ES-I3 (cell line): ENCODE measurements around the gene IFI27.

ENCODE experiments used
- H3K36me3 ChIP-seq: 2 replicates; pipeline ENCODE4 v1.6.1; 2013; ENCODE audit warnings: mild to moderate bottlenecking, low read length, control low read depth, moderate library complexity; ENCODE audit not compliant: insufficient read depth
- H3K4me1 ChIP-seq: 2 replicates; pipeline ENCODE4 v1.6.1; 2013; ENCODE audit warnings: mild to moderate bottlenecking, control low read depth, low read length; ENCODE audit not compliant: insufficient read depth
- H3K9ac ChIP-seq: 2 replicates; pipeline ENCODE4 v1.6.1; 2013; ENCODE audit warnings: low read depth, mild to moderate bottlenecking, low read length, moderate library complexity
- H3K9me3 ChIP-seq: 2 replicates; pipeline ENCODE4 v1.6.1; 2013; ENCODE audit warnings: mild to moderate bottlenecking, low read length, moderate library complexity; ENCODE audit not compliant: control insufficient read depth, insufficient read depth

Gene IFI27

DNA sequence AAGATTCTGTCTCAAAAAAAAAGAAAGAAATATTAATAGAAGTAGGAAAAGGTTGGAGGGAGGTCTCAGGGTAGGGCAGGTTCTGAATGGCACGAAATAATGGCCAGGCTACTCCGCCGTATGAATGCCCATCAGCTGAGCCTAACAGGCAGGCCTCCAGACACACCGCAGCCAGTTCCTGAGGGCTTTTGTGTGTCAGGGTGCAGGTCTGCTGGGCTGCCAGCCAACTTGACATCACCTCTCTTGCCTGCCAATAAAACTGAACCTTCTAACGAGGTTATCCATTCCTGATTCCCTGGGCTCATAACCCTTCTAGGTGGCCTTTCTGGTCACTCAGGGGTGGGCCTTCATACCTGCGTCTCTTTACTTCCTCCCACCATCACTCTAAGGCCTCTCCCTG is 3.0 kb downstream of the IFI27 start:
- Histone ChIP-seq H3K9me3 (no peaks in the 10 kb centered on the region), H3K36me3 (no peaks in the 10 kb centered on the region), H3K9ac (no peak overlapping the region), H3K4me1 (peaks cover 13% of the 10 kb centered on the region; the same call in 1 of the 2 replicates)

DNA sequence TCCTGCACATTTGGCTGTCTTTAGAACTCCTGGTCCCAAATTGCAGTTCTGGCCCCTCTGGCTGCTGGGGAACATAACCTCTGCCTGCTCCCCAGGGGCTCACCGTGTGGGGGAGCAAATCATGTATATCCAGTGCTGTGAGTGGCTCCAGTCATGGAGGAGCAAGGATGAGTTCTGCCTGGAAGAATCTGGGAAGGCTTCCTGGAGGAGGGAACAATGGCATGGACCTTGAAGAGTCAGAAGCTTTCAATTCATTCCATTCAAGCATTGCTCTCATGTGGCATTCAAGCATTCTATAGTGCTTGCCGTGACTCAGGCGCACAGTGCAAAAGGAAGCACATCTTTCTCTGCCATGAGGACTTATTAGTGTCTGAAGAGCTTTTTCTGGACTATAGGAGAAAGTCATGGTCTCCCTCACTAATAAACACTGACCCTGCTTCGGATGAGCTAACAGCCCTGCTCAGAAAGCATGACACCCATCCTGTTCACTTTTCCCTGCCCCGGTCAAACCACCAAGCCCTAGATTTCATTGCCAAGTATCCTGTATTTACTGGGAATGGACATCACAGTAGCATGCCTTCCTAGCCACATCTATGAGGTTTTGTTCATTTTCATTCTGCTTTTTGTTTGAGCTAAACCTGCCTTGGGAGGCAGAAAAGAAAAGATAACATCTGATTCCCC is 3.5 kb downstream of the IFI27 start:
- no peaks in the 10 kb centered on the region for H3K36me3 ChIP-seq
- H3K4me1 ChIP-seq: peaks cover 13% of the 10 kb centered on the region; the same call in 1 of the 2 replicates
- H3K9me3 ChIP-seq: no peaks in the 10 kb centered on the region
- no peak overlapping the region for H3K9ac ChIP-seq

DNA sequence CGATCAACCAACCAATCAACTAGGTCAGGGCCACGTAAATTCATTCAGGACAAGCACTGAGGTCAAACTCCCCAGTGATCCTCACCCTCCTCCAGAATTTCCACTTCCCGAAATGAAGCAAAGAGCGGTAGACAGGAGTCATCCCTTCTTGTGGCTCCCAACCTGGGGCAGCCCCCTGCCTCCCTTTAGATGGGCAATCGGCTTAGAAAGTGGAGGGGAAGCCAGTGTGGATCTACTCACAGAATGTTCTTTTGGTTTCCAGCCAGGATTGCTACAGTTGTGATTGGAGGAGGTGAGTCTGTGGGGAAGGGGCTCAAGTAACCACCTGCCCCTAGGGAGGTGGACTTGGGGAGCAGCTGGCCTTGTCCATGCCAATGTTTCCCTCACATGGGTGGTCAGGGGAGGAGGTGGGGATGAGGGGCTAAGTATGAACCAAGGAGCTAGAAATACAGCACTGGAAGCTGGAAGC is 4.1 kb downstream of the IFI27 start:
- H3K9me3 ChIP-seq: no peaks in the 10 kb centered on the region
- no peaks in the 10 kb centered on the region for H3K36me3 ChIP-seq
- H3K4me1 ChIP-seq: peaks cover 9% of the 10 kb centered on the region; the same call in 1 of the 2 replicates

DNA sequence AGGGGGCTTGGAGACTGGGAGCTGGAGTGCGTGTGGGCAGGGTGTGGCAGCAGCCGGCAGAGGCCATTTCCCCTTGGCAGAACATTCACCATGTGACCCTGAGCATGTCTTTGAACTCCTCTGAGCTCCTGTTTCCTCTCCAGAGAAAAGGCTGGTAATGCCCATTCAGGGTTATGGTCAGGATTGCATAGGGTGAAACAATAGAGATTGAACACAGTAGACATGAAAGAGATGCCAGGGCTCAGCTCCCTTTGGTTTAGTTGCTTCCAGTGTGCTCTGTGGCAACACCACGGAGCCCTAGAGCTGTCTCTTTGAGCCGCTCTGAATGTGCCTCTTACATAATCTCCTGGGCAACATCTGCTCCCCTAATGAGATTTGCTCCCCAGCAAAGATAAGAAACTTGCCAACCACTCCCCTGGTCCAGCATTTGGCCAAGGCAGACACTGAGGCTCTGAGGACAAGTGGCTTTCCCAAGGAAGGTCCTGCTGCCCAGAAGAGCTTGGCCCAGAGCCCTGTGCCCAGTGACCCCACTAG is 4.6 kb downstream of the IFI27 start:
- Histone ChIP-seq H3K4me1 (peaks cover 8% of the 10 kb centered on the region; the same call in 1 of the 2 replicates), H3K36me3 (no peaks in the 10 kb centered on the region), H3K9me3 (no peaks in the 10 kb centered on the region), H3K9ac (no peak overlapping the region)

More for the DNA sequence above, 4.1 kb downstream of the IFI27 start:
- H3K9ac ChIP-seq: no peak overlapping the region

DNA sequence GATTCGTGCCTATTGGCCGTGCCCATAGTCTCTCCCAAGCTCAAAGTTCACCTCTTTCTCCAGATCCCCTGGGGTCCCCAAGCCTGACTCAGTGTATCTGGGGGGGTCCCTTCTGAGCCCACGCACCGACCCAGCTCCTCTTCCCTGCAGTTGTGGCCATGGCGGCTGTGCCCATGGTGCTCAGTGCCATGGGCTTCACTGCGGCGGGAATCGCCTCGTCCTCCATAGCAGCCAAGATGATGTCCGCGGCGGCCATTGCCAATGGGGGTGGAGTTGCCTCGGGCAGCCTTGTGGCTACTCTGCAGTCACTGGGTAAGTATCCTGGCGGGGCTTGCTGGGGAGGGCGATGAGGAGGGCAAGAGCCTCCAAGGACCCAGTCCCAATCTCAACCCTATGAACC is 5.1 kb downstream of the IFI27 start:
- Histone ChIP-seq H3K9me3 (no peaks in the 10 kb centered on the region), H3K36me3 (no peaks in the 10 kb centered on the region), H3K4me1 (peaks cover 3% of the 10 kb centered on the region; the same call in 1 of the 2 replicates), H3K9ac (no peak overlapping the region)

DNA sequence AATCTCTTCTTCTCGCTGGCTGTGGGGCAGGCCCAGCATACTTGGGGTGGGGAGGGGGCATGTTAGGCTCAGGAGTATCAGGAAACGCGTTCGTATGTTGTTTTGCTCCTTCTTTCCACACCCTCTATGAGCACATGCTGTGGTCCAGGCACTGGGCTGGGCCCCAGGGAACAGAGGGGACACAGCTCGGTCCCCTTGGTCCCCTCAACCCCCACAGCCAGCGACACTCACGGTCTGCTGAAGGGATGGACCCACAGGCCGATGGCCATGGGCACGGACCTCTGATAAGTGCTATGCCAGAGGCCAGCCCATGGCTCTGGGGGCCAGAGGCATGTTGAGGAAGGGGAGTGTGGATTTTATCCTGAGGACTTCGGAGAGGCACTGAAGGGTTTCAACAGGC is 6.2 kb downstream of the IFI27 start:
- Histone ChIP-seq H3K9me3 (no peaks in the 10 kb centered on the region), H3K9ac (no peak overlapping the region), H3K36me3 (no peaks in the 10 kb centered on the region), H3K4me1 (no peaks in the 10 kb centered on the region)

DNA sequence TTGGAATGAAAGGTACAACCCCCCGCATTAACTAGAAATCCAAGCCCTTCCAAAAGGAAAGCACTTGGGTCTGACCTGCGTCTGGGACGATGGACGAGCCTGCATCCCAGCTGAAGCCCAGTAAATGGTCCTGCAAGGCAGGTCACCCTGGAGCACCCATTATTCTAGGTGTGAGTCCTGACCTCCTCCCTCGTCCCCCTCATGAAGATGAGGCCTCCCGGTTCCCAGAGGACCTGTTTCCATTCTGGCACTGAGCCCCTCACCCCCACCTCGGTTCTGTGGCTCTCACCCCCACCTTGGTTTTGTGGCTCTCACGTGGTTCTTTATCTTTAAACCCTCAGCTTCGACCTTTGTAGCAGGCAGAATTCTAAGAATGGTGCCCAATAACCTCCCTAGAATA is 7.3 kb downstream of the IFI27 start:
- H3K4me1 ChIP-seq: no peaks in the 10 kb centered on the region
- no peak overlapping the region for H3K9ac ChIP-seq
- no peaks in the 10 kb centered on the region for H3K9me3 ChIP-seq
- H3K36me3 ChIP-seq: no peaks in the 10 kb centered on the region

DNA sequence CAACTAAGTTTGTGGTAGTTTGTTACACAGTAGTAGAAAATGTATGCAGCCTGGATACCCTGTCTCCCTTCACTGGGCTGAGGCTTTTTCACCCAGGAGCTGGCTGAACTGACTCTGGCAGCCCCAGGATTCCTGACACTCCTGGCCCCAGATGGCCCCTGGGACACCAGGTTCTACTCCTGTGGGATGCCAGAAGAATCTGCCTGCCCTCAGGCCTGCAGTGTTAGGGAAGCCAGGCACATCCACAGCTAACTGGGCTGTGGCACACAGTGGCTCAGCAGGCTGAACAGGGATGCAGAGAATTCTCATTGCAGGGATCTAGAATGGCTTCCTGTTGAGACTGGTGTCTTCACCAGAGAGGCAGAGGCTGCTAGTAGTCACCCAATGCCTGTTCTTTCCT is 8.5 kb downstream of the IFI27 start:
- no peak overlapping the region for H3K9ac ChIP-seq
- H3K4me1 ChIP-seq: no peaks in the 10 kb centered on the region
- no peaks in the 10 kb centered on the region for H3K36me3 ChIP-seq
- H3K9me3 ChIP-seq: no peaks in the 10 kb centered on the region

DNA sequence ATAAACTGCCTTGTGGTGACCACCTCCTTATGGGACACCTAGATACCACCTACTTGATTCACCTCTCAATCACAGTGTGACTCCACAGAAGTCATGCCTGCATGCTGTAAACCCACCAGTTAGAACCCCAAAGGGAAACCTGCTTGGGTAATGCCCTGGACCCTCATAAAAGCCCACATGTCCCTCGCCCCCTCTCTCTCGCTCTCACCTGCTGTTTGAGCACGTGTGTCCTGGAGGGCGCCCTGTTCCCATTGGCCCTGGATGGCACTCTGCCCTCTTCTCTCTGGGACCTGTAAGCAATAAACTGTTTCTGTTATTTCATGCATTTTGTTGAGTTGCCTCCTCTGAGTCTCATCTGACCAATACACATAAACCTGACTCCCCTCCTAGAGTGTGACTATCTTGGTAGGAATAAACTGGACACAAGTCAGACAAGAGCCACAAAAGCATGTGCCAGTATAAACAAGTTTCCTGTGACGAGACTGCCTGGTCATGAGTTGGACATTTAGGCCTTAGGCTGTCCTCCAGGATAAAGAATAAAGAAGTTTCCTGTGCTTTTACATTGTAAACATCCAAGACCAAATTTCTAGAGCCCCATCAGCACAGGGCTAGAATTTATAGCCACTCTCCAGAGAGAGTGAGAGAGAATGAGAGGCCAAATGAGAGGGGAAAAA is 10.3 kb downstream of the IFI27 start:
- H3K36me3 ChIP-seq: no peaks in the 10 kb centered on the region
- H3K9me3 ChIP-seq: no peaks in the 10 kb centered on the region
- H3K4me1 ChIP-seq: no peaks in the 10 kb centered on the region
- no peak overlapping the region for H3K9ac ChIP-seq

DNA sequence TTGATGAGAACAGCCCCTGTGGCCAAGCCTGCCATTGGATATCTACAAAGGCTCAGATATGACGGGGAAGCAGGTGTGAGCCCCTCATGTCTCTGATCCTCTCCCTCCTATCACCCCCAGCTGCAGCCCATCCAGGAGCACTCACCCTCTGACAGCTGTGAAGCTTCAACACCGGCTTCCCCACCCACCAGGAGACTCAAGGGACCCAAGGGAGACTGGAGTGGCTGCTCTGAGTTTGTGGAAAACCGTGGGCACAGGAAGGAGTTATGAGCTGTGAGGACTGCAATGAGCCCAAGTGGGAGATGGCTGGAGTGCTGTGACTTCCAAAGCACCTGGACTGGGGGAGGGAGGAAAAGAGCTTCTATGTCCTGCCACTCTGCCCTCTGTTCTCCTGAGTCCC is 10.9 kb downstream of the IFI27 start:
- H3K4me1 ChIP-seq: no peaks in the 10 kb centered on the region
- H3K9ac ChIP-seq: no peak overlapping the region
- H3K9me3 ChIP-seq: no peaks in the 10 kb centered on the region
- H3K36me3 ChIP-seq: no peaks in the 10 kb centered on the region

DNA sequence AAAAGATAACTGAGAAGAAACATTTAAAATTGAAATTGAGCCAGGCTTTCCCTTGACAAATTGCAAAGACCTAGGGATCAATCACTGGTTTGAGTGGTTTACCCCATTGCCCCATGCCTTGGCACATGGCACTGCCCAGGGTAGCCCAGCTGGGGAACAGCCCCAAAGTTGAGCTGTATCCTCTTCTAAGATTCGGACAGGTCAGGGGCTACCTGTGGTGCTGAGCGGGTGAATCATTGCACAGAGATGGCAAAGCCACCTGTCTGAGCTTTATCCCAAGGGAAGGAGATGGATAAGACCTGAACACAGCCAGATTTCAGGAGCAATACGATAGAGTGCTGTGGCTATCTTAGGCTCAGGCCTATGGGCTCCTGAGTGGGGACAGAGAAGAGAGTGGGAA is 11.9 kb downstream of the IFI27 start:
- no peak overlapping the region for H3K9ac ChIP-seq
- no peaks in the 10 kb centered on the region for H3K9me3 ChIP-seq
- no peaks in the 10 kb centered on the region for H3K36me3 ChIP-seq
- no peaks in the 10 kb centered on the region for H3K4me1 ChIP-seq

DNA sequence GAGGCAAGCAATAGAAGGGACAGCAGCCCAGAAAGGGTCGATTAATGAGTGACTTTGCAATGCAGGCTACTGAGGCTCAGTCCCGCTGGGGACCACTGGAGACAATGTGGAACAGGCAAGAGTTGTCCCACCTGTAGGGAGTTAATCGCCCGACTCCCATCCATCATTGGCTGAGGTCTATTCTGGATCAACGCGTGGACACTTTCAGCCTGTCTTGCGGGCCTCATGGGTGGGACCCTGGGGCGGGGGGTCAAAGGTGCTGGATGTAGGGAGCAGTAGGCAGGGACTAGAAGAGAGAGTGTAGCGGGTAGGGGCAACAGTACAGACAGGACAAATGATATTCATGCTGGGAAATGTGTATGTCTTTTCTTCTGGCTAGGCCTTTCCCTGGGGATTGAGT is 12.8 kb downstream of the IFI27 start:
- H3K36me3 ChIP-seq: no peaks in the 10 kb centered on the region
- H3K9ac ChIP-seq: no peak overlapping the region
- H3K9me3 ChIP-seq: no peaks in the 10 kb centered on the region
- H3K4me1 ChIP-seq: no peaks in the 10 kb centered on the region

DNA sequence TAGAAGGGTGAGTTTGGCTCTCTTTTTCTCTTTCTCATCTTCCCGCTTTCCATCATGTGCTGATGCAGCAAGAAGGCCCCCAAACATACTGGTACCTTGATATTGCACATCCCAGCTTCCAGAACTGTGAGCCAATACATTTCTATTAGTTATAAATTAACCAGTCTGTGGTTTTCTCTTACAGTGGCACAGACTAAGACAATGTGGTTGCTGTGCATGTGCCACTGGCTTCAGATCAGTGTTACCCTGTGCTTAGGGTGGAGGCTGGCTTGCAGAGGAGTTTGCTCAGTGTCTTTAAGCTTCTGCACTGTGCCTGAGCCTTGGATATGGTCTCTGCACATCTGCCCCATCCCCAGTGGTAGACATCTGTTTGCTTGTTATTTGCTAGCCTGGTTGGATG is 13.3 kb downstream of the IFI27 start:
- Histone ChIP-seq H3K9me3 (no peaks in the 10 kb centered on the region), H3K9ac (no peak overlapping the region), H3K4me1 (no peaks in the 10 kb centered on the region), H3K36me3 (no peaks in the 10 kb centered on the region)

DNA sequence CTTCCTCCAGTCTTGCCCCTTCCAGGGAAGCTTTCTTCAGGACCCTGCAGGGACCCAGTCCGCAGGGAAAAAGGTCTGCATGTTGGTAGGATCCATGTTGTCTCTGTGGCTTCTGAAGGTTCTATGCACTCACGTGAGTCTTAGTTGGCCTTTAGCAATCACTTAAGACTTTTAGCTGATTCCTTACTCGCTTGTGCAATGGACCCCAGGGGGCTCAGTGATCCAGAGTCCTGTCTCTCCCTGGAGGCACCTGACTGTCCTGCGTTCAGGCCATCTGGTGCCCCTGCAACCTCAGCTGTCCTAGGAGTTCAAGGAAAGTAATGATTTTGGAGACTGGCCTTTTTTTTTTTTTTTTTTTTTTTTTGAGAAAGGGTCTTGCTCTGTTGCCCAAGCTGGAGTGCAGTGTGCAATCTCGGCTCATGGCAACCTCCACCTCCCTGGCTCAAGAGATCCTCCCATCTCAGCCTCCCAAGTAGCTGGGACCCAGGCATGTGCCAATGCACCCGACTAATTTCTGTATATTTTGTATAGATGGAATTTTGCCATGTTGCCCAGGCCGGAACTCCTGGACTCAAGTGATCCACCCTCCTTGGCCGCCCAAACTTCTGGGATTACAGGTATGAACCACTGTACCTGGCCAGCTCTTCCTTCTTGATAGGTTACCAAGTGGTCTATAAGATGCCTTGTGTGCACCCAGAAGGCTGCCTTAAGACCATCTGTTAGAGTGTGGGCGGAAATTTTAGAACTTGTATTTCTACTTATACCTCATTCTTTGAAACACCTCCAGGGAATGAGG is 14.2 kb downstream of the IFI27 start:
- Histone ChIP-seq H3K4me1 (no peaks in the 10 kb centered on the region), H3K36me3 (no peaks in the 10 kb centered on the region), H3K9me3 (no peaks in the 10 kb centered on the region), H3K9ac (no peak overlapping the region)
